ENCODE data around the gene KRT83. TPM values are rescaled to one million over a fixed set of nuclear protein-coding genes. Genes with fewer than 3 reads are reported as not detected.

KRT83 gene
- total and polyA plus RNA-seq, 10 of the 15 experiments (the other 5 are each of a cell fraction or from before 2014, with no cell fraction given): not detected

GRCh38 chr12:52353766-52354165, 32.6 kb upstream of the KRT83 start (continued):
- TF ChIP-seq, protein P1, sequence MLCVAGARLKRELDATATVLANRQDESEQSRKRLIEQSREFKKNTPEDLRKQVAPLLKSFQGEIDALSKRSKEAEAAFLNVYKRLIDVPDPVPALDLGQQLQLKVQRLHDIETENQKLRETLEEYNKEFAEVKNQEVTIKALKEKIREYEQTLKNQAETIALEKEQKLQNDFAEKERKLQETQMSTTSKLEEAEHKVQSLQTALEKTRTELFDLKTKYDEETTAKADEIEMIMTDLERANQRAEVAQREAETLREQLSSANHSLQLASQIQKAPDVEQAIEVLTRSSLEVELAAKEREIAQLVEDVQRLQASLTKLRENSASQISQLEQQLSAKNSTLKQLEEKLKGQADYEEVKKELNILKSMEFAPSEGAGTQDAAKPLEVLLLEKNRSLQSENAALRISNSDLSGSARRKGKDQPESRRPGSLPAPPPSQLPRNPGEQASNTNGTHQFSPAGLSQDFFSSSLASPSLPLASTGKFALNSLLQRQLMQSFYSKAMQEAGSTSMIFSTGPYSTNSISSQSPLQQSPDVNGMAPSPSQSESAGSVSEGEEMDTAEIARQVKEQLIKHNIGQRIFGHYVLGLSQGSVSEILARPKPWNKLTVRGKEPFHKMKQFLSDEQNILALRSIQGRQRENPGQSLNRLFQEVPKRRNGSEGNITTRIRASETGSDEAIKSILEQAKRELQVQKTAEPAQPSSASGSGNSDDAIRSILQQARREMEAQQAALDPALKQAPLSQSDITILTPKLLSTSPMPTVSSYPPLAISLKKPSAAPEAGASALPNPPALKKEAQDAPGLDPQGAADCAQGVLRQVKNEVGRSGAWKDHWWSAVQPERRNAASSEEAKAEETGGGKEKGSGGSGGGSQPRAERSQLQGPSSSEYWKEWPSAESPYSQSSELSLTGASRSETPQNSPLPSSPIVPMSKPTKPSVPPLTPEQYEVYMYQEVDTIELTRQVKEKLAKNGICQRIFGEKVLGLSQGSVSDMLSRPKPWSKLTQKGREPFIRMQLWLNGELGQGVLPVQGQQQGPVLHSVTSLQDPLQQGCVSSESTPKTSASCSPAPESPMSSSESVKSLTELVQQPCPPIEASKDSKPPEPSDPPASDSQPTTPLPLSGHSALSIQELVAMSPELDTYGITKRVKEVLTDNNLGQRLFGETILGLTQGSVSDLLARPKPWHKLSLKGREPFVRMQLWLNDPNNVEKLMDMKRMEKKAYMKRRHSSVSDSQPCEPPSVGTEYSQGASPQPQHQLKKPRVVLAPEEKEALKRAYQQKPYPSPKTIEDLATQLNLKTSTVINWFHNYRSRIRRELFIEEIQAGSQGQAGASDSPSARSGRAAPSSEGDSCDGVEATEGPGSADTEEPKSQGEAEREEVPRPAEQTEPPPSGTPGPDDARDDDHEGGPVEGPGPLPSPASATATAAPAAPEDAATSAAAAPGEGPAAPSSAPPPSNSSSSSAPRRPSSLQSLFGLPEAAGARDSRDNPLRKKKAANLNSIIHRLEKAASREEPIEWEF (IDR thresholded peaks at IDR 0.05; ENCODE audit: insufficient replicate concordance, low read depth, low read length): no peak
- TF ChIP-seq MEF2A (IDR thresholded peaks at IDR 0.05; ENCODE audit: insufficient read depth, low read depth, low read length) (no peak), ZNF592 (IDR thresholded peaks at IDR 0.05) (no peak), BMI1 (IDR thresholded peaks at IDR 0.05; ENCODE audit: borderline replicate concordance) (no peak)

Measured in GM12878 (cell line).